Neural cell (in vitro differentiated cells): ENCODE measurements around the gene TGFBRAP1. TPM values are rescaled to one million over a fixed set of nuclear protein-coding genes. Genes with fewer than 3 reads are reported as not detected.

Source experiments
- H2AFZ ChIP-seq: fragments of 200-600, 300-800 bp; sonication (generic), shearing (Covaris generic); 2 replicates; pipeline ENCODE4 v1.6.0; 2014; ENCODE audit warnings: low read depth, mild to moderate bottlenecking, antibody characterized with exemption, low read length, moderate library complexity
- H3F3A ChIP-seq: fragments of 200-600 bp; shearing (Covaris generic); 2 replicates; pipeline ENCODE4 v1.6.1; 2016; ENCODE audit warnings: mild to moderate bottlenecking, moderate library complexity, mixed read lengths, antibody characterized with exemption, low read length; ENCODE audit not compliant: insufficient read depth, poor library complexity, severe bottlenecking
- H3K27ac ChIP-seq: fragments of 200-600, 300-800 bp; sonication (generic), shearing (Covaris generic); 2 replicates; pipeline ENCODE4 v1.5.1; 2014; ENCODE audit warnings: mild to moderate bottlenecking, low read length, moderate library complexity
- H3K27me3 ChIP-seq: fragments of 300-800, 200-600 bp; sonication (generic), shearing (Covaris generic); 2 replicates; pipeline ENCODE4 v1.6.0; 2014; ENCODE audit warnings: mild to moderate bottlenecking, low read depth, low read length, moderate library complexity; ENCODE audit not compliant: insufficient read depth
- H3K36me3 ChIP-seq: fragments of 300-800, 200-600 bp; sonication (generic), shearing (Covaris generic); 2 replicates; pipeline ENCODE4 v1.5.1; 2014; ENCODE audit warnings: mild to moderate bottlenecking, antibody characterized with exemption, low read length, moderate library complexity; ENCODE audit not compliant: insufficient read depth
- H3K4me2 ChIP-seq: fragments of 300-800, 200-600 bp; sonication (generic), shearing (Covaris generic); 2 replicates; pipeline ENCODE4 v1.6.0; 2014; ENCODE audit warnings: mild to moderate bottlenecking, low read length
- H3K4me3 ChIP-seq: fragments of 300-800, 200-600 bp; sonication (generic), shearing (Covaris generic); 2 replicates; pipeline ENCODE4 v1.5.1; 2014; ENCODE audit warnings: mild to moderate bottlenecking, low read length, moderate library complexity
- H3K79me2 ChIP-seq: fragments of 200-600 bp; shearing (Covaris generic); replicated peaks from 2 replicates; pipeline ENCODE4 v1.6.0; 2014; ENCODE audit warnings: mild to moderate bottlenecking, low read length, moderate library complexity; ENCODE audit not compliant: insufficient read depth
- H3K9ac ChIP-seq: fragments of 300-800, 200-600 bp; sonication (generic), shearing (Covaris generic); 2 replicates; pipeline ENCODE4 v1.6.1; 2016; ENCODE audit warnings: mild to moderate bottlenecking, low read length, mixed read lengths
- H3K9me2 ChIP-seq: fragments of 200-600 bp; shearing (Covaris generic); 2 replicates; pipeline ENCODE4 v1.6.1; 2016; ENCODE audit warnings: mild to moderate bottlenecking, low read length, mixed read lengths; ENCODE audit not compliant: insufficient read depth
- H3K9me3 ChIP-seq: fragments of 200-600, 300-800 bp; sonication (generic), shearing (Covaris generic); 2 replicates; pipeline ENCODE4 v1.6.1; 2016; ENCODE audit warnings: mild to moderate bottlenecking, mixed run types, low read length, moderate library complexity, mixed read lengths
- H4K20me1 ChIP-seq: fragments of 200-600 bp; shearing (Covaris generic); 2 replicates; pipeline ENCODE4 v1.6.1; 2016; ENCODE audit warnings: mild to moderate bottlenecking, mixed run types; ENCODE audit not compliant: insufficient read depth
- EP300 ChIP-seq: fragments of 450-650 bp; conservative IDR thresholded peaks from 2 replicates; pipeline ENCODE4 v1.6.1; 2014; ENCODE audit warnings: antibody characterized with exemption, mild to moderate bottlenecking, moderate library complexity; ENCODE audit not compliant: poor library complexity, severe bottlenecking
- EZH2 ChIP-seq: fragments of 200-600, 300-800 bp; shearing (Covaris generic), sonication (generic); IDR thresholded peaks from 2 replicates; pipeline ENCODE4 v1.6.1; 2014; ENCODE audit warnings: antibody characterized with exemption, low read length, borderline replicate concordance, mild to moderate bottlenecking; ENCODE audit not compliant: insufficient read depth, poor library complexity, severe bottlenecking
- MXI1 ChIP-seq: fragments of 450-650 bp; conservative IDR thresholded peaks from 2 replicates; pipeline ENCODE4 v1.6.1; 2014; ENCODE audit warnings: antibody characterized with exemption, mild to moderate bottlenecking; ENCODE audit not compliant: poor library complexity, severe bottlenecking
- POLR2AphosphoS5 ChIP-seq: IDR thresholded peaks from 2 replicates; pipeline ENCODE4 v1.6.1; 2012
- RAD21 ChIP-seq: fragments of 450-650 bp; conservative IDR thresholded peaks from 2 replicates; pipeline ENCODE4 v1.6.1; 2014; ENCODE audit warnings: antibody characterized with exemption, mild to moderate bottlenecking, moderate library complexity
- SMC3 ChIP-seq: fragments of 450-650 bp; conservative IDR thresholded peaks from 2 replicates; pipeline ENCODE4 v1.6.1; 2014; ENCODE audit warnings: antibody characterized with exemption, mild to moderate bottlenecking, moderate library complexity; ENCODE audit not compliant: poor library complexity
- TAF1 ChIP-seq: IDR thresholded peaks from 2 replicates; pipeline ENCODE4 v1.6.1; 2012; ENCODE audit warnings: low read depth
- polyA plus RNA-seq: library from polyadenylated mRNA; depleted of rRNA; stranded (reverse); fragments of >200 nt; gene quantifications from 2 replicates; pipeline ENCODE4 v1.2.3, GENCODE V29; 2014
- TF ChIP-seq, protein P1 (sequence below): IDR thresholded peaks from 2 replicates; pipeline ENCODE4 v1.6.1; 2012; ENCODE audit warnings: borderline replicate concordance
- TF ChIP-seq, protein P2 (sequence below): fragments of 450-650 bp; IDR thresholded peaks from 2 replicates; pipeline ENCODE4 v1.5.1; 2014; ENCODE audit warnings: antibody characterized with exemption, mild to moderate bottlenecking, moderate library complexity; ENCODE audit not compliant: poor library complexity, severe bottlenecking

The TGFBRAP1 gene
- polyA plus RNA-seq, 1 donor from 2014 or later: 13.9 TPM

DNA sequence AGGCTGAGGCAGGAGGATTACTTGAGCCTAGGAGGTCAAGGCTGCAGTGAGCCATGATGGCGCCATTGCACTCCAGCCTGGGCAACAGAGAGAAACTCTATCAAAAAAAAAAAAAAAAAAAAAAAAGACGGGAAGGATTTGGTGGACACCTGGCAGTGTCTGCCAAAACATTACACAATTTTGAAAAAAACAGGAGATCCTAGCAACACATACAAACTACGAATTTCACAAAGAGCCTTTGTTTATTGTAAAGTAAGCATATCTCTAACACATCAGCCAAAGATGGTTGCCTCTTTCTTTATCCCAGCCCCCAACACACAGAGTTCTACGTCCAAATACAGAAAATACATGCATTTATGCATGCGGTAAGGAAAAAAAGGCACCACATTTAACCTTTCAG is 80.4 kb downstream of the TGFBRAP1 start:
- Histone ChIP-seq H3K27me3 (no peaks in the 10 kb centered on the region), H4K20me1 (no peaks in the 10 kb centered on the region), H3K4me3 (no peak overlapping the region), H3K27ac (no peak overlapping the region), H3F3A (no peaks in the 10 kb centered on the region), H3K9me2 (no peaks in the 10 kb centered on the region), H2AFZ (no peak overlapping the region), H3K9me3 (no peaks in the 10 kb centered on the region), H3K4me2 (no peak overlapping the region), H3K36me3 (no peaks in the 10 kb centered on the region), H3K9ac (no peak overlapping the region), H3K79me2 (no peaks in the 10 kb centered on the region)
- no peak for TF ChIP-seq EZH2
- no peak for TF ChIP-seq RAD21
- TF ChIP-seq, protein P1, sequence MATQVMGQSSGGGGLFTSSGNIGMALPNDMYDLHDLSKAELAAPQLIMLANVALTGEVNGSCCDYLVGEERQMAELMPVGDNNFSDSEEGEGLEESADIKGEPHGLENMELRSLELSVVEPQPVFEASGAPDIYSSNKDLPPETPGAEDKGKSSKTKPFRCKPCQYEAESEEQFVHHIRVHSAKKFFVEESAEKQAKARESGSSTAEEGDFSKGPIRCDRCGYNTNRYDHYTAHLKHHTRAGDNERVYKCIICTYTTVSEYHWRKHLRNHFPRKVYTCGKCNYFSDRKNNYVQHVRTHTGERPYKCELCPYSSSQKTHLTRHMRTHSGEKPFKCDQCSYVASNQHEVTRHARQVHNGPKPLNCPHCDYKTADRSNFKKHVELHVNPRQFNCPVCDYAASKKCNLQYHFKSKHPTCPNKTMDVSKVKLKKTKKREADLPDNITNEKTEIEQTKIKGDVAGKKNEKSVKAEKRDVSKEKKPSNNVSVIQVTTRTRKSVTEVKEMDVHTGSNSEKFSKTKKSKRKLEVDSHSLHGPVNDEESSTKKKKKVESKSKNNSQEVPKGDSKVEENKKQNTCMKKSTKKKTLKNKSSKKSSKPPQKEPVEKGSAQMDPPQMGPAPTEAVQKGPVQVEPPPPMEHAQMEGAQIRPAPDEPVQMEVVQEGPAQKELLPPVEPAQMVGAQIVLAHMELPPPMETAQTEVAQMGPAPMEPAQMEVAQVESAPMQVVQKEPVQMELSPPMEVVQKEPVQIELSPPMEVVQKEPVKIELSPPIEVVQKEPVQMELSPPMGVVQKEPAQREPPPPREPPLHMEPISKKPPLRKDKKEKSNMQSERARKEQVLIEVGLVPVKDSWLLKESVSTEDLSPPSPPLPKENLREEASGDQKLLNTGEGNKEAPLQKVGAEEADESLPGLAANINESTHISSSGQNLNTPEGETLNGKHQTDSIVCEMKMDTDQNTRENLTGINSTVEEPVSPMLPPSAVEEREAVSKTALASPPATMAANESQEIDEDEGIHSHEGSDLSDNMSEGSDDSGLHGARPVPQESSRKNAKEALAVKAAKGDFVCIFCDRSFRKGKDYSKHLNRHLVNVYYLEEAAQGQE: no peak
- TF ChIP-seq SMC3: no peak
- TF ChIP-seq, protein P2, sequence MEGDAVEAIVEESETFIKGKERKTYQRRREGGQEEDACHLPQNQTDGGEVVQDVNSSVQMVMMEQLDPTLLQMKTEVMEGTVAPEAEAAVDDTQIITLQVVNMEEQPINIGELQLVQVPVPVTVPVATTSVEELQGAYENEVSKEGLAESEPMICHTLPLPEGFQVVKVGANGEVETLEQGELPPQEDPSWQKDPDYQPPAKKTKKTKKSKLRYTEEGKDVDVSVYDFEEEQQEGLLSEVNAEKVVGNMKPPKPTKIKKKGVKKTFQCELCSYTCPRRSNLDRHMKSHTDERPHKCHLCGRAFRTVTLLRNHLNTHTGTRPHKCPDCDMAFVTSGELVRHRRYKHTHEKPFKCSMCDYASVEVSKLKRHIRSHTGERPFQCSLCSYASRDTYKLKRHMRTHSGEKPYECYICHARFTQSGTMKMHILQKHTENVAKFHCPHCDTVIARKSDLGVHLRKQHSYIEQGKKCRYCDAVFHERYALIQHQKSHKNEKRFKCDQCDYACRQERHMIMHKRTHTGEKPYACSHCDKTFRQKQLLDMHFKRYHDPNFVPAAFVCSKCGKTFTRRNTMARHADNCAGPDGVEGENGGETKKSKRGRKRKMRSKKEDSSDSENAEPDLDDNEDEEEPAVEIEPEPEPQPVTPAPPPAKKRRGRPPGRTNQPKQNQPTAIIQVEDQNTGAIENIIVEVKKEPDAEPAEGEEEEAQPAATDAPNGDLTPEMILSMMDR: no peak
- TF ChIP-seq TAF1: no peak
- no peak for TF ChIP-seq EP300
- TF ChIP-seq MXI1: no peak
- no peak for TF ChIP-seq POLR2AphosphoS5

- Histone ChIP-seq H3K9me3 (no peaks in the 10 kb centered on the region), H3F3A (no peaks in the 10 kb centered on the region), H3K27me3 (no peaks in the 10 kb centered on the region), H3K4me3 (no peak overlapping the region), H2AFZ (no peak overlapping the region), H3K36me3 (no peaks in the 10 kb centered on the region), H3K9ac (no peak overlapping the region), H3K4me2 (no peak overlapping the region), H3K79me2 (no peaks in the 10 kb centered on the region), H3K27ac (no peak overlapping the region), H3K9me2 (no peaks in the 10 kb centered on the region), H4K20me1 (no peaks in the 10 kb centered on the region)
- TF ChIP-seq EP300: no peak
Observed at GRCh38 chr2:105248316-105249070, 81.0 kb downstream of the TGFBRAP1 start.
